Measurements from ENCODE around the gene ZNF423. TPM values are rescaled to one million over a fixed set of nuclear protein-coding genes. Genes with fewer than 3 reads are reported as not detected.
"Not testable (repeated sequence)": the region's sequence is repeated elsewhere in the genome, so short reads cannot be mapped to it uniquely, and the experiment has no call there.

Gene ZNF423
- total RNA-seq, 3 donors from 2014 or later (not counting 1 experiment from before 2014, with no cell fraction given): not detected

- no peaks in the 10 kb centered on the region for H3K36me3 Mint-ChIP-seq
- H3K4me1 ChIP-seq (ENCODE audit: control insufficient read depth, insufficient read depth, low read length): no peaks in the 10 kb centered on the region
- H3K27ac Mint-ChIP-seq: no peak overlapping the region
- no peaks in the 10 kb centered on the region for H3K4me1 Mint-ChIP-seq
- no peak for TF ChIP-seq CTCF (IDR thresholded peaks at IDR 0.05)
- no peaks in the 10 kb centered on the region for H3K9me3 Mint-ChIP-seq
- WGBS (ENCODE audit: insufficient coverage): 80% methylated on average over 5 of the region's 6 CpGs
- H3K9me3 ChIP-seq (ENCODE audit: control insufficient read depth, insufficient read depth, low read length): no peaks in the 10 kb centered on the region
- no peak overlapping the region for H3K27ac ChIP-seq (ENCODE audit: low read length)
- H3K4me3 ChIP-seq (ENCODE audit: low read length): no peak overlapping the region
- no peak for DNase-seq
- intact Hi-C loops (cut with micrococcal nuclease): no loop called here
- ATAC-seq: no peak
- no peaks in the 10 kb centered on the region for H3K36me3 ChIP-seq (ENCODE audit: control insufficient read depth, insufficient read depth, low read length)
- no peak overlapping the region for H3K4me3 Mint-ChIP-seq
- no peaks in the 10 kb centered on the region for H3K27me3 Mint-ChIP-seq (ENCODE audit: low read depth in 2 of 2)
- H3K27me3 ChIP-seq (ENCODE audit: control insufficient read depth, insufficient read depth, low read length): no peaks in the 10 kb centered on the region
Observed at GRCh38 chr16:49566432-49566831, 289.5 kb downstream of the ZNF423 start.

- ATAC-seq (no peak), DNase-seq (no peak)
- Histone ChIP-seq H3K4me1 (ENCODE audit: control insufficient read depth, insufficient read depth, low read length) (no peaks in the 10 kb centered on the region), H3K36me3 (ENCODE audit: control insufficient read depth, insufficient read depth, low read length) (no peaks in the 10 kb centered on the region), H3K4me3 (ENCODE audit: low read length) (no peak overlapping the region), H3K9me3 (ENCODE audit: control insufficient read depth, insufficient read depth, low read length) (no peaks in the 10 kb centered on the region), H3K27ac (ENCODE audit: low read length) (no peak overlapping the region), H3K27me3 (ENCODE audit: control insufficient read depth, insufficient read depth, low read length) (no peaks in the 10 kb centered on the region)
- no peaks in the 10 kb centered on the region for H3K4me1 Mint-ChIP-seq
- intact Hi-C loops (cut with micrococcal nuclease): no loop called here
- 90% methylated on average over 14 of the region's 14 CpGs for WGBS (ENCODE audit: insufficient coverage)
- H3K27ac Mint-ChIP-seq: no peak overlapping the region
- TF ChIP-seq CTCF (IDR thresholded peaks at IDR 0.05): no peak
- H3K36me3 Mint-ChIP-seq: no peaks in the 10 kb centered on the region
- H3K27me3 Mint-ChIP-seq (ENCODE audit: low read depth in 2 of 2): no peaks in the 10 kb centered on the region
- no peaks in the 10 kb centered on the region for H3K9me3 Mint-ChIP-seq
- H3K4me3 Mint-ChIP-seq: no peak overlapping the region
Observed at GRCh38 chr16:49564496-49565229, 291.2 kb downstream of the ZNF423 start.

- 87% methylated on average over 2 of the region's 2 CpGs for whole genome bisulfite sequencing (ENCODE audit: insufficient coverage)
- Mint-ChIP-seq H3K4me1 (no peaks in the 10 kb centered on the region), H3K4me3 (no peak overlapping the region), H3K9me3 (no peaks in the 10 kb centered on the region), H3K36me3 (no peaks in the 10 kb centered on the region), H3K27ac (no peak overlapping the region), H3K27me3 (ENCODE audit: low read depth in 2 of 2) (no peaks in the 10 kb centered on the region)
- Histone ChIP-seq H3K27ac (ENCODE audit: low read length) (no peak overlapping the region), H3K36me3 (ENCODE audit: control insufficient read depth, insufficient read depth, low read length) (no peaks in the 10 kb centered on the region), H3K4me1 (ENCODE audit: control insufficient read depth, insufficient read depth, low read length) (no peaks in the 10 kb centered on the region), H3K4me3 (ENCODE audit: low read length) (no peak overlapping the region), H3K27me3 (ENCODE audit: control insufficient read depth, insufficient read depth, low read length) (no peaks in the 10 kb centered on the region), H3K9me3 (ENCODE audit: control insufficient read depth, insufficient read depth, low read length) (no peaks in the 10 kb centered on the region)
- ATAC-seq: no peak
- no peak for DNase-seq
- intact Hi-C loops (cut with micrococcal nuclease): no loop called here
- TF ChIP-seq CTCF (IDR thresholded peaks at IDR 0.05): no peak
Observed at GRCh38 chr16:49563666-49564065, 292.2 kb downstream of the ZNF423 start.

- H3K9me3 ChIP-seq (ENCODE audit: control insufficient read depth, insufficient read depth, low read length); H3K36me3 ChIP-seq (ENCODE audit: control insufficient read depth, insufficient read depth, low read length); H3K4me3 ChIP-seq (ENCODE audit: low read length); H3K4me1 Mint-ChIP-seq; H3K27ac ChIP-seq (ENCODE audit: low read length); ATAC-seq; H3K4me3 Mint-ChIP-seq; intact Hi-C loops (cut with micrococcal nuclease); H3K4me1 ChIP-seq (ENCODE audit: control insufficient read depth, insufficient read depth, low read length); H3K27me3 ChIP-seq (ENCODE audit: control insufficient read depth, insufficient read depth, low read length); H3K9me3 Mint-ChIP-seq; DNase-seq; H3K27ac Mint-ChIP-seq; H3K27me3 Mint-ChIP-seq (ENCODE audit: low read depth in 2 of 2); H3K36me3 Mint-ChIP-seq: not testable (repeated sequence)
- 96% methylated on average over 7 of the region's 8 CpGs for WGBS (ENCODE audit: insufficient coverage)
Observed at GRCh38 chr16:49562894-49563293, 293.0 kb downstream of the ZNF423 start.
